Ovary (tissue), 9 donors: ENCODE measurements around the gene EVL. TPM values are rescaled to one million over a fixed set of nuclear protein-coding genes. Genes with fewer than 3 reads are reported as not detected.
"Not testable (repeated sequence)": the region's sequence is repeated elsewhere in the genome, so short reads cannot be mapped to it uniquely, and the experiment has no call there.

Experiments used
- DNase-seq, 5 donors: peaks; one replicate each; pipeline ENCODE4 v3.0.0-alpha.2; 2019 to 2020
- H3K27ac ChIP-seq, 2 donors: fragments of 200-600 bp; one replicate each; pipeline versions ENCODE4 v1.5.1 to v1.8.0; 2019 to 2022
- H3K27me3 ChIP-seq: fragments of 200-600 bp; one replicate; pipeline ENCODE4 v1.8.0; 2022
- H3K36me3 ChIP-seq: fragments of 200-600 bp; sonication (generic); one replicate; pipeline ENCODE4 v1.5.1; 2019
- H3K4me1 ChIP-seq: one replicate; pipeline ENCODE4 v1.8.1; 2013; ENCODE audit warnings: mild to moderate bottlenecking, moderate library complexity; ENCODE audit not compliant: insufficient read depth
- H3K4me3 ChIP-seq: fragments of 200-600 bp; sonication (generic); one replicate; pipeline ENCODE4 v1.5.1; 2017
- H3K9me3 ChIP-seq, 2 donors: fragments of 200-600 bp in 1 of 2; sonication (generic) in 1 of 2; one replicate each; pipeline versions ENCODE4 v1.5.1 to v1.8.1; 2013 to 2019; ENCODE audit warnings: mild to moderate bottlenecking in 1 of 2, moderate library complexity in 1 of 2
- CTCF ChIP-seq, 3 donors: fragments of 450-650 bp in 2 of 3; fragments of 200-600 bp in 1 of 3; IDR thresholded peaks; one replicate each; pipeline versions ENCODE4 v1.5.1 to v1.8.0; 2016 to 2022; ENCODE audit warnings: antibody characterized with exemption in 3 of 3, mild to moderate bottlenecking in 1 of 3
- EP300 ChIP-seq: sonication (generic); formaldehyde crosslinking; IDR thresholded peaks from one replicate; pipeline ENCODE4 v1.6.1; 2017; ENCODE audit warnings: antibody characterized with exemption
- POLR2A ChIP-seq: fragments of 450-650 bp; IDR thresholded peaks from one replicate; pipeline ENCODE4 v1.6.1; 2017; ENCODE audit warnings: antibody characterized with exemption, mild to moderate bottlenecking, moderate library complexity
- WGBS, 3 donors: extraction: QIAGEN DNeasy Blood & Tissue Kit in 1 of 3; methylation state at CpG; one replicate each; pipeline versions ENCODE4 v1.1.5 to v1.1.7; 2013 to 2017; 5-methylcytosine and 5-hydroxymethylcytosine counted together
- intact Hi-C, 4 donors: fragments of 100-400 bp; cut with DNase I; formaldehyde crosslinking; loops; one replicate each; pipeline versions ENCODE4 v1.11.0 to v1.15.1; 2022 to 2023
- polyA plus RNA-seq, 2 donors: library from polyadenylated mRNA; stranded (reverse); fragments of 200-250 nt in 1 of 2; fragments of 350-450 nt in 1 of 2; fragmentation: Illumina TruSeq in 1 of 2; extraction: RNeasy Lipid Tissue Mini Kit (QIAGEN cat#74804) in 1 of 2; gene quantifications; one replicate each; pipeline ENCODE4 v1.2.3, GENCODE V29; 2013 to 2014
- total RNA-seq, 7 donors: library from RNA; depleted of rRNA in 2 of 7; stranded (reverse); fragments of >200 nt in 2 of 7; fragmentation: NEBNext Ultra II Directional in 3 of 7; extraction: Animal tissue kit (Norgen Biotek cat#: 25700) in 3 of 7; gene quantifications; one replicate each; pipeline versions ENCODE4 v1.1.0 to v1.2.4, GENCODE V29; 2016 to 2023
- donor health status: DM: no; HTN: no; CAD: no; lungs with moderate emphysema.
- donor health status: DM: no; HTN: no; CAD: no.
- donor health status: Bipolar disorder and iron deficiency.
- donor health status: DM: yes; HTN: yes; CAD: no.
- donor health status: DM: no; HTN: no; CAD: no.
- donor health status: DM: yes; HTN: yes; CAD: no.

The EVL gene
- total and polyA plus RNA-seq, 9 donors, result 41.0 to 105 (median 66.1) TPM

DNA sequence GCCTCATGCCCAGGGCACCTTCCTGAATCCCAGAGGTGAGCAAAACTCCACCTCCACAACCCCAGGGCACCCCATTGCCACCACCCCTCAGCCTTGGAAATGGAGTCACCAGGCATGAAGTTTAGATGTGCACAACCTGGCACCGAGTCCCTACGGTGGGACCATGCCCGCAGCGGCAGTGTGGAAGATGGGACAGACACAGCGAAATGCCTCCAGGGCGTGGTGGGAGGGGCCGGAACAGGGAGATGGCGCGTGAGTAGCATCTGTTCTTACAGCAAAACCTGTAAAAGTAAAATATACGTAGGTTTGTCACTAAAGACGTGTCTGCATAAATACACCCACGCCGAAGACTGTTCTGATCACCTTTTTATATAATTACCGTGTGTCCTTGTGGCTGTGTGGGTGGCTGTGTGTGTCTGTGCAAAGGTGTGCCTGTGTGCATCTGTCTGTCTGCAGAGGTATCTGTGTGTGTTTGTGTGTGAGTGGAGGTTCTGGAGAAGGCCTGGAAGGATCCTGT lies 111.6 kb downstream of the EVL start:
- H3K36me3 ChIP-seq, result no peaks in the 10 kb centered on the region
- H3K9me3 ChIP-seq, result no peaks in the 10 kb centered on the region
- H3K4me3 ChIP-seq, result no peak overlapping the region
- no peaks in the 10 kb centered on the region for H3K27me3 ChIP-seq
- intact Hi-C loops, result loop anchor here in 1 of 4 donors (5.0 kb wide), 1 partner anchor 65 kb away; no protein-coding TSS in a partner anchor
- TF ChIP-seq POLR2A, result no peak
- no peak for TF ChIP-seq EP300
- TF ChIP-seq CTCF (IDR thresholded peaks at IDR 0.05), result no peak
- no peaks in the 10 kb centered on the region for H3K4me1 ChIP-seq
- no peak for DNase-seq
- no peak overlapping the region for H3K27ac ChIP-seq
- WGBS, 3 donors, result 92 to 94% (median 93%) methylated on average over 14 of the region's 14 CpGs

- no peak for DNase-seq
- Histone ChIP-seq H3K4me1 (no peaks in the 10 kb centered on the region), H3K9me3 (no peaks in the 10 kb centered on the region), H3K27ac (no peak overlapping the region), H3K36me3 (no peaks in the 10 kb centered on the region), H3K4me3 (no peak overlapping the region), H3K27me3 (no peaks in the 10 kb centered on the region)
- intact Hi-C loops, result loop anchor here in 1 of 4 donors (5.0 kb wide), 1 partner anchor 66 kb away; no protein-coding TSS in a partner anchor
- TF ChIP-seq EP300 (no peak), CTCF (IDR thresholded peaks at IDR 0.05) (no peak), POLR2A (no peak)
- 96 to 97% (median 96%) methylated on average over 7 of the region's 7 CpGs for WGBS, 3 donors
Measured at GRCh38 chr14:100178691-100179090, 113.5 kb downstream of the EVL start.

- H3K4me1 ChIP-seq, H3K27ac ChIP-seq, intact Hi-C loops: not testable (repeated sequence)
Measured at GRCh38 chr14:100180671-100181070, 115.4 kb downstream of the EVL start.

GRCh38 chr14:100181876-100182551 lies 116.8 kb downstream of the EVL start:
- H3K4me3 ChIP-seq, intact Hi-C loops, H3K27ac ChIP-seq, H3K4me1 ChIP-seq, H3K9me3 ChIP-seq, H3K27me3 ChIP-seq, DNase-seq, H3K36me3 ChIP-seq: not testable (repeated sequence)
- 81 to 83% (median 83%) methylated on average over 3 to 4 of the region's 4 CpGs for WGBS, 3 donors

More at GRCh38 chr14:100180671-100181070, 115.4 kb downstream of the EVL start:
- 95 to 97% (median 96%) methylated on average over 15 to 28 of the region's 30 CpGs for WGBS, 3 donors
- H3K27me3 ChIP-seq, H3K9me3 ChIP-seq, H3K36me3 ChIP-seq, DNase-seq, H3K4me3 ChIP-seq: not testable (repeated sequence)

DNA sequence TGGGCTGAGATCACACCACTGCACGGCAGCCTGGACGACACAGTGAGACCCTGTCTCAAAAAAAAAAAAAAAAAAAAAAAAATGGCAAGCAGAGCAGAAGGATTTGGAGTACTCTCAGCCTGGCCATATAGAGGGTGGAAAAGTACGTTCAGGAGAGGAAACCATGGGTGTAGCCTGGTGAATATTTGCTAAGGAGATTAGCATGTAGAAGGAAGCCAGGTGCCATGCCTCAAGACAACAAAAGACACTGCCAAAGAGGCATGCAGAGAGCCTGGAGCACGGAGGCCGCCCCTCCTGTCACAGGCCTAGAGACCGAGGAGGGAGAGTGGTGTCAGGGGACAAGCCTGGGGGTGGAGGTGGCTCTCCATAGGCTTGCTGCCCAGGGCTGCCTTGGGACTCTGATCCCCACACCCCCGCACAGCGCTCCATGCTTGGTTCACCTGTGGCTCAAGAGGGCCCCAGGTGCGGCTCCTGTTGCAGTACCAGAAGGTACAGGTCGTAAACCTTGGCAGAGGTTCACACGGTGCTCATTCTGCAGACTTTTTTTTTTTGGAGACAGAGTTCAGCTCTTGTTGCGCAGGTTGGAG lies 122.1 kb downstream of the EVL start:
- Histone ChIP-seq H3K4me3 (no peak overlapping the region), H3K27me3 (no peaks in the 10 kb centered on the region), H3K4me1 (no peaks in the 10 kb centered on the region), H3K27ac (no peak overlapping the region), H3K36me3 (no peaks in the 10 kb centered on the region), H3K9me3 (no peaks in the 10 kb centered on the region)
- no peak for DNase-seq
- intact Hi-C loops, result no loop called here
- TF ChIP-seq EP300 (no peak), CTCF (IDR thresholded peaks at IDR 0.05) (no peak), POLR2A (no peak)
- WGBS, 3 donors, result 86 to 89% (median 88%) methylated on average over 12 of the region's 12 CpGs
